Adrenal gland (tissue), 19 donors: ENCODE results near the gene NSD1. TPM values are rescaled to one million over a fixed set of nuclear protein-coding genes. Genes with fewer than 3 reads are reported as not detected.
A peak's percentile ranks its signal among the peaks of the same experiment; 100 is the strongest.

Source experiments
- DNase-seq, 7 donors: peaks; one replicate each; pipeline ENCODE4 v3.0.0-alpha.2; 2019 to 2020
- H3K27ac ChIP-seq, 5 donors: fragments of 200-600 bp; sonication (generic) in 4 of 5; 1 replicate in 3 of 5; 2 replicates in 2 of 5; pipeline versions ENCODE4 v1.5.1 to v1.8.0; 2016 to 2020; ENCODE audit warnings: mild to moderate bottlenecking in 1 of 5
- H3K27me3 ChIP-seq: fragments of 200-600 bp; 2 replicates; pipeline ENCODE4 v1.8.0; 2021
- H3K36me3 ChIP-seq, 2 donors: fragments of 200-600 bp; replicated peaks in 1 of 2; 1 replicate in 1 of 2; 2 replicates in 1 of 2; pipeline versions ENCODE4 v1.5.1 to v1.8.0; 2018 to 2022
- H3K4me1 ChIP-seq, 2 donors: fragments of 200-600 bp; replicated peaks in 1 of 2; 1 replicate in 1 of 2; 2 replicates in 1 of 2; pipeline versions ENCODE4 v1.5.1 to v1.8.0; 2018 to 2021
- H3K4me3 ChIP-seq, 4 donors: fragments of 200-600 bp; sonication (generic) in 3 of 4; one replicate each; pipeline ENCODE4 v1.5.1; 2016 to 2018
- H3K9me3 ChIP-seq, 3 donors: fragments of 200-600 bp; sonication (generic) in 1 of 3; replicated peaks in 1 of 3; 1 replicate in 2 of 3; 2 replicates in 1 of 3; pipeline versions ENCODE4 v1.5.1 to v1.8.0; 2016 to 2021
- POLR2A ChIP-seq, 2 donors: fragments of 450-650 bp; IDR thresholded peaks; one replicate each; pipeline ENCODE4 v1.6.1; 2017; ENCODE audit warnings: antibody characterized with exemption in 2 of 2, mild to moderate bottlenecking in 2 of 2, moderate library complexity in 1 of 2
- WGBS, 4 donors: extraction: QIAGEN DNeasy Blood & Tissue Kit in 2 of 4; methylation state at CpG; one replicate each; pipeline versions ENCODE4 v1.1.5 to v1.1.7; 2013 to 2017; 5-methylcytosine and 5-hydroxymethylcytosine counted together
- intact Hi-C, 2 donors: fragments of 100-400 bp; cut with DNase I; formaldehyde crosslinking; loops; one replicate each; pipeline versions ENCODE4 v1.14.1 to v1.15.0; 2022 to 2023
- long read RNA-seq, 10 donors: library from polyadenylated mRNA in 3 of 10; unstranded in 2 of 10; stranded (forward) in 1 of 10; transcript quantifications; one replicate each; pipeline ENCODE4 v2.0.0 and lab custom pipeline, GENCODE V29; 2021 to 2026
- polyA plus RNA-seq, 3 donors: library from polyadenylated mRNA; stranded (reverse); fragments of 200-250 nt in 2 of 3; fragments of 350-450 nt in 1 of 3; fragmentation: Illumina TruSeq in 1 of 3; extraction: RNeasy Lipid Tissue Mini Kit (QIAGEN cat#74804) in 1 of 3; gene quantifications; one replicate each; pipeline ENCODE4 v1.2.3, GENCODE V29; 2013 to 2014
- total RNA-seq, 9 donors: library from RNA; depleted of rRNA in 4 of 9; stranded (reverse); fragments of >200 nt in 4 of 9; fragments of 120-200 nt in 1 of 9; fragmentation: NEBNext Ultra II Directional in 1 of 9; extraction: Animal tissue kit (Norgen Biotek cat#: 25700) in 1 of 9; gene quantifications; one replicate each; pipeline versions ENCODE4 v1.1.0 to v1.2.4, GENCODE V29; 2013 to 2023
- TF ChIP-seq, protein P1 (sequence below), 6 experiments: fragments of 450-650 bp in 4 of 6; fragments of 200-600 bp in 2 of 6; sonication (generic) in 1 of 6; IDR thresholded peaks; 1 replicate in 5 of 6; 2 replicates in 1 of 6; pipeline versions ENCODE4 v1.5.1 to v1.8.0; 2016 to 2021; ENCODE audit warnings: antibody characterized with exemption in 6 of 6, mild to moderate bottlenecking in 2 of 6, moderate library complexity in 1 of 6
- donor health status: healthy with polysubstance abuse.
- donor health status: Bipolar disorder and iron deficiency.
- donor health status: DM: yes; HTN: yes; CAD: no.
- donor health status: DM: no; HTN: no; CAD: no.
- donor health status: DM: no; HTN: no; CAD: no.
- donor health status: DM: yes; HTN: yes; CAD: no.

Gene NSD1, protein sequence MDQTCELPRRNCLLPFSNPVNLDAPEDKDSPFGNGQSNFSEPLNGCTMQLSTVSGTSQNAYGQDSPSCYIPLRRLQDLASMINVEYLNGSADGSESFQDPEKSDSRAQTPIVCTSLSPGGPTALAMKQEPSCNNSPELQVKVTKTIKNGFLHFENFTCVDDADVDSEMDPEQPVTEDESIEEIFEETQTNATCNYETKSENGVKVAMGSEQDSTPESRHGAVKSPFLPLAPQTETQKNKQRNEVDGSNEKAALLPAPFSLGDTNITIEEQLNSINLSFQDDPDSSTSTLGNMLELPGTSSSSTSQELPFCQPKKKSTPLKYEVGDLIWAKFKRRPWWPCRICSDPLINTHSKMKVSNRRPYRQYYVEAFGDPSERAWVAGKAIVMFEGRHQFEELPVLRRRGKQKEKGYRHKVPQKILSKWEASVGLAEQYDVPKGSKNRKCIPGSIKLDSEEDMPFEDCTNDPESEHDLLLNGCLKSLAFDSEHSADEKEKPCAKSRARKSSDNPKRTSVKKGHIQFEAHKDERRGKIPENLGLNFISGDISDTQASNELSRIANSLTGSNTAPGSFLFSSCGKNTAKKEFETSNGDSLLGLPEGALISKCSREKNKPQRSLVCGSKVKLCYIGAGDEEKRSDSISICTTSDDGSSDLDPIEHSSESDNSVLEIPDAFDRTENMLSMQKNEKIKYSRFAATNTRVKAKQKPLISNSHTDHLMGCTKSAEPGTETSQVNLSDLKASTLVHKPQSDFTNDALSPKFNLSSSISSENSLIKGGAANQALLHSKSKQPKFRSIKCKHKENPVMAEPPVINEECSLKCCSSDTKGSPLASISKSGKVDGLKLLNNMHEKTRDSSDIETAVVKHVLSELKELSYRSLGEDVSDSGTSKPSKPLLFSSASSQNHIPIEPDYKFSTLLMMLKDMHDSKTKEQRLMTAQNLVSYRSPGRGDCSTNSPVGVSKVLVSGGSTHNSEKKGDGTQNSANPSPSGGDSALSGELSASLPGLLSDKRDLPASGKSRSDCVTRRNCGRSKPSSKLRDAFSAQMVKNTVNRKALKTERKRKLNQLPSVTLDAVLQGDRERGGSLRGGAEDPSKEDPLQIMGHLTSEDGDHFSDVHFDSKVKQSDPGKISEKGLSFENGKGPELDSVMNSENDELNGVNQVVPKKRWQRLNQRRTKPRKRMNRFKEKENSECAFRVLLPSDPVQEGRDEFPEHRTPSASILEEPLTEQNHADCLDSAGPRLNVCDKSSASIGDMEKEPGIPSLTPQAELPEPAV (N-terminal part only)
- total RNA-seq: 10 to 100 TPM; 21.3 to 73.9 (median 49.6) TPM
- polyA plus RNA-seq: 10 to 100 TPM in 2 of 3 donors, 1 to 10 TPM in 1; 6.4 to 22.9 (median 10.2) TPM
- long read RNA-seq, donor 1, partial matches to known transcripts: 32 of 34 reads
- long read RNA-seq, donor 1, other reads (novel, unspliced or antisense): 0 of 34 reads
- long read RNA-seq, donor 2: 0 reads
- long read RNA-seq, donor 3, partial matches to known transcripts: 0 of 1 reads
- long read RNA-seq, donor 3, other reads (novel, unspliced or antisense): 0 of 1 reads
- long read RNA-seq, donor 4, partial matches to known transcripts: 1 of 13 reads
- long read RNA-seq, donor 4, other reads (novel, unspliced or antisense): 7 of 13 reads
- long read RNA-seq, donor 5, partial matches to known transcripts: 2 of 17 reads
- long read RNA-seq, donor 5, other reads (novel, unspliced or antisense): 14 of 17 reads
- long read RNA-seq, donor 6, partial matches to known transcripts: 5 of 12 reads
- long read RNA-seq, donor 6, other reads (novel, unspliced or antisense): 4 of 12 reads
- long read RNA-seq, donor 7: 0 reads
- long read RNA-seq, donor 8, full-length matches to known transcripts: 4 of 4 reads
- long read RNA-seq, donor 8, partial matches to known transcripts: 0 of 4 reads
- long read RNA-seq, donor 8, other reads (novel, unspliced or antisense): 0 of 4 reads
- long read RNA-seq, donor 9, partial matches to known transcripts: 0 of 2 reads
- long read RNA-seq, donor 9, other reads (novel, unspliced or antisense): 0 of 2 reads
- long read RNA-seq, donor 10, partial matches to known transcripts: 0 of 2 reads
- long read RNA-seq, donor 10, other reads (novel, unspliced or antisense): 0 of 2 reads

DNA sequence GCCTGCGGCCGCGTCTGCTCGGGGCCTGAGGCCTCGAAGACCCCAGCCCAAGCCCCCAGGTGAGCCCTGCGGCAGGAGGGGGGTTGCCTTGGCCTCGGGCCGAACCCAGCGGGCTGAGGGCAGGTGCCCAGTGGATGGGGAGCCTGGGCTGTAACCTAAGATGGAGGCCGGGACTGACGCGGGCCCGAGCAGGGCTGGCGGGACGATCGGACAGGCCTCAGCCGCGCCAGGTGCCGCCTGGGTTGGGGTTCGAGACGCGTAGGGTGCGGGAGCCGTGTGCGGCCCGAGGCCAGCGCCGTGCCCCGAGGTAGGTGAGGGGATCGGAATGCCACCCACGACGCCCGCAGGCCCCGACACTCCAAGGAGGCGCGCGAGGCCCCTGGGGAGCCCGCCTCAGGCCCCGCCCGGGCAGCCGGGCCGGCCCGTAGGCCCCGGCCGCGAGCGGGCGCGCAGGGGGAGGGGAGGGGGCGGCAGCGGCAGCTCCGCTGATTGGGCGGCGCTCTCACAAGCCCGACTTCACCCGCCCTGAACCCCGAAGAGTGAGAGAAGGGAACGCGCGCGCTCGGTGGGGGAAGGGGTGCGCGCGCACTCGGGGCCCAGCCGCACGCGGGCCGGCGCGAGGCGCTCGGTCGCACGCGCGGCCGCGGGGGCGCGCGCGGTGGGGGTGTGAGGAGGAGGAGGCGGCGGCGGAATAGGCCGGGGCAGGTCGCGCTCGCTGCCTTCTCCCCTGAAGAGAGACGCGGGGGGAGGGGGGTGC is at the start of gene NSD1:
NSD1 (plus strand) TSS at position 678 of the 757 bp plus-strand sequence. CDS start 1,331 bp downstream, outside the sequence.
- H3K9me3 ChIP-seq: no peaks in the 10 kb centered on the region
- H3K27me3 ChIP-seq: no peaks in the 10 kb centered on the region
- peak within 1 kb of the TSS; percentile 39 to 95 (median 89) for H3K27ac ChIP-seq
- peaks cover 0 to 20% of the 10 kb centered on the region in 2 donors for H3K36me3 ChIP-seq
- H3K4me1 ChIP-seq: peaks cover 27 to 44% of the 10 kb centered on the region in 2 donors
- peak within 1 kb of the TSS; percentile 33 to 73 (median 50) for H3K4me3 ChIP-seq
- intact Hi-C loops: loop anchor here in 1 of 2 donors (10.0 kb wide), 1 partner anchor 172 kb away; the partner anchor contains the start of genes PRELID1 and RAB24
- 1 to 2% (median 2%) methylated on average over 17 to 88 of the region's 93 CpGs; no CpG with 5 or more reads in 1 of the 4 donors for WGBS, 4 donors
- DNase-seq: peak; percentile 84 to 93 (median 89)
- TF ChIP-seq POLR2A (IDR thresholded peaks at IDR 0.05): peak; percentile 45 to 64
- TF ChIP-seq, protein P1, sequence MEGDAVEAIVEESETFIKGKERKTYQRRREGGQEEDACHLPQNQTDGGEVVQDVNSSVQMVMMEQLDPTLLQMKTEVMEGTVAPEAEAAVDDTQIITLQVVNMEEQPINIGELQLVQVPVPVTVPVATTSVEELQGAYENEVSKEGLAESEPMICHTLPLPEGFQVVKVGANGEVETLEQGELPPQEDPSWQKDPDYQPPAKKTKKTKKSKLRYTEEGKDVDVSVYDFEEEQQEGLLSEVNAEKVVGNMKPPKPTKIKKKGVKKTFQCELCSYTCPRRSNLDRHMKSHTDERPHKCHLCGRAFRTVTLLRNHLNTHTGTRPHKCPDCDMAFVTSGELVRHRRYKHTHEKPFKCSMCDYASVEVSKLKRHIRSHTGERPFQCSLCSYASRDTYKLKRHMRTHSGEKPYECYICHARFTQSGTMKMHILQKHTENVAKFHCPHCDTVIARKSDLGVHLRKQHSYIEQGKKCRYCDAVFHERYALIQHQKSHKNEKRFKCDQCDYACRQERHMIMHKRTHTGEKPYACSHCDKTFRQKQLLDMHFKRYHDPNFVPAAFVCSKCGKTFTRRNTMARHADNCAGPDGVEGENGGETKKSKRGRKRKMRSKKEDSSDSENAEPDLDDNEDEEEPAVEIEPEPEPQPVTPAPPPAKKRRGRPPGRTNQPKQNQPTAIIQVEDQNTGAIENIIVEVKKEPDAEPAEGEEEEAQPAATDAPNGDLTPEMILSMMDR (IDR thresholded peaks at IDR 0.05): no peak

DNA sequence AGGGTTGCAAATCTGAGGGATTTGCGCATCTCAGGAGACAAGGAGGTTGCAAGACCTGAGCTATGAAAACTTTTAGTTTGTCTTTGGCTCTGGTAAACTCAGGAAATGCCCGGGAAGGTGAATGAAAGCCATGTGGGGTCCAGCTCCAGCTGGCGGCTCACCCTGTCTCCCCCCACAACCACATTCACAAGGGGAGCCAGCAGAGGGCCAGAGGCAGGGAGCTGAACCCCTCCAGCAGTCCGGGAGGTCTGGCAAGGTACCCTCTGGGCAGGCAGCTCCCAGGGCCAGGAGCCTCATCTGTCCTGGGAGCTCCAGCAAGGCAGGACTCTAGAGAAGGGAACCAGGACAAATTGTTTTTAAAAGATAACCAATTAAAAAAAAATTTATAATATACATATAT is 49.4 kb upstream of the NSD1 start:
- TF ChIP-seq, protein P1 (IDR thresholded peaks at IDR 0.05): no peak
- TF ChIP-seq POLR2A (IDR thresholded peaks at IDR 0.05): no peak
- Histone ChIP-seq H3K36me3 (no peaks in the 10 kb centered on the region), H3K4me3 (no peak overlapping the region), H3K4me1 (peaks cover 15 to 22% of the 10 kb centered on the region in 2 donors), H3K27me3 (no peaks in the 10 kb centered on the region), H3K9me3 (no peaks in the 10 kb centered on the region), H3K27ac (no peak overlapping the region)
- intact Hi-C loops: no loop called here
- no peak for DNase-seq
- 33 to 60% (median 60%) methylated on average over 4 of the region's 4 CpGs for WGBS, 4 donors
